Parathyroid adenoma (tissue), 2 donors: ENCODE results near the gene SERINC3.

ENCODE experiments used
- H2AFZ ChIP-seq: fragments of 300-600 bp; sonication (generic); one replicate; pipeline ENCODE4 v1.7.0; 2017; ENCODE audit warnings: antibody characterized with exemption, mild to moderate bottlenecking
- H3K27ac ChIP-seq: fragments of 300-600 bp; sonication (generic); one replicate; pipeline ENCODE4 v1.7.0; 2017
- H3K27me3 ChIP-seq: fragments of 300-600 bp; sonication (generic); one replicate; pipeline ENCODE4 v1.7.0; 2017; ENCODE audit warnings: low read length; ENCODE audit not compliant: control insufficient read depth, insufficient read depth
- H3K36me3 ChIP-seq: fragments of 300-600 bp; sonication (generic); one replicate; pipeline ENCODE4 v1.7.0; 2017; ENCODE audit warnings: low read length; ENCODE audit not compliant: control insufficient read depth, insufficient read depth
- H3K4me1 ChIP-seq: fragments of 300-600 bp; sonication (generic); one replicate; pipeline ENCODE4 v1.7.0; 2017; ENCODE audit warnings: control low read depth
- H3K4me2 ChIP-seq: fragments of 300-600 bp; sonication (generic); one replicate; pipeline ENCODE4 v1.7.0; 2017; ENCODE audit warnings: low read length
- H3K4me3 ChIP-seq: fragments of 300-600 bp; sonication (generic); one replicate; pipeline ENCODE4 v1.7.0; 2017; ENCODE audit warnings: low read depth, low read length
- H3K79me2 ChIP-seq: fragments of 300-600 bp; sonication (generic); one replicate; pipeline ENCODE4 v1.7.0; 2017; ENCODE audit warnings: control low read depth
- H3K9ac ChIP-seq: fragments of 300-600 bp; sonication (generic); one replicate; pipeline ENCODE4 v1.7.0; 2017; ENCODE audit warnings: mild to moderate bottlenecking
- H3K9me3 ChIP-seq: fragments of 300-600 bp; sonication (generic); one replicate; pipeline ENCODE4 v1.7.0; 2017; ENCODE audit warnings: low read length; ENCODE audit not compliant: control insufficient read depth
- CTCF ChIP-seq: fragments of 300-600 bp; sonication (generic); IDR thresholded peaks from one replicate; pipeline ENCODE4 v1.7.0; 2017; ENCODE audit warnings: antibody characterized with exemption, mild to moderate bottlenecking
- donor health status: primary hyperparathyroidism.

SERINC3 gene

GRCh38 chr20:44520881-44521280, 989 bp downstream of the SERINC3 start:
- no peak overlapping the region for H3K9ac ChIP-seq
- TF ChIP-seq CTCF, result no peak
- H2AFZ ChIP-seq, result no peak overlapping the region
- peaks cover 13% of the 10 kb centered on the region for H3K4me1 ChIP-seq
- peak overlapping the region; percentile 99 for H3K4me3 ChIP-seq
- H3K27me3 ChIP-seq, result no peaks in the 10 kb centered on the region
- peaks cover 66% of the 10 kb centered on the region for H3K79me2 ChIP-seq
- no peaks in the 10 kb centered on the region for H3K36me3 ChIP-seq
- H3K9me3 ChIP-seq, result no peaks in the 10 kb centered on the region
- peak overlapping the region; percentile 95 for H3K27ac ChIP-seq
- peak overlapping the region; percentile 91 for H3K4me2 ChIP-seq

GRCh38 chr20:44518248-44518647, 3.6 kb downstream of the SERINC3 start:
- TF ChIP-seq CTCF, result no peak
- Histone ChIP-seq H3K79me2 (peaks cover 87% of the 10 kb centered on the region), H3K9ac (no peak overlapping the region), H3K27ac (no peak overlapping the region), H3K4me2 (no peak overlapping the region), H3K4me3 (no peak overlapping the region), H3K4me1 (peaks cover 13% of the 10 kb centered on the region), H3K27me3 (no peaks in the 10 kb centered on the region), H2AFZ (no peak overlapping the region), H3K36me3 (no peaks in the 10 kb centered on the region), H3K9me3 (no peaks in the 10 kb centered on the region)

GRCh38 chr20:44517454-44517853, 4.4 kb downstream of the SERINC3 start:
- no peak overlapping the region for H2AFZ ChIP-seq
- no peak overlapping the region for H3K4me3 ChIP-seq
- peaks cover 85% of the 10 kb centered on the region for H3K79me2 ChIP-seq
- H3K27ac ChIP-seq, result no peak overlapping the region
- H3K4me2 ChIP-seq, result no peak overlapping the region
- TF ChIP-seq CTCF, result no peak
- no peak overlapping the region for H3K9ac ChIP-seq
- no peaks in the 10 kb centered on the region for H3K9me3 ChIP-seq
- no peaks in the 10 kb centered on the region for H3K36me3 ChIP-seq
- no peaks in the 10 kb centered on the region for H3K27me3 ChIP-seq
- peaks cover 13% of the 10 kb centered on the region for H3K4me1 ChIP-seq

DNA sequence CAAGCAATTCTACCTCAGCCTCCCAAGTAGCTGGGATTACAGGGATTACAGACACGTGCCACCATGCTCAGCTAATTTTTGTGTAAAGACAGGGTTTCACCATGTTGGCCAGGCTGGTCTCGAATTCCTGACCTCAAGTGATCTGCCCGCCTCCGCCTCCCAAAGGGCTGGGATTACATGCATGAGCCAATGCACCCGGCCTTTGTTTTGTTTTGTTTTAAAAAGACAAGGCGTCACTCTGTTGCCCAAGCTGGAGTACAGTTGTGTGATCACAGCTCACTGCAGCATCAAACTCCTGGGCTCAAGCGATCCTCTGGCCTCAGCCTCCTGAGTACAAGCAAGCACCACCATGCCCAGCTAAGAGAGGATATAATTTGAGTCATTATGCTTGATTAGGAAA, 5.4 kb downstream of the SERINC3 start:
- H3K4me1 ChIP-seq, result peaks cover 13% of the 10 kb centered on the region
- peaks cover 78% of the 10 kb centered on the region for H3K79me2 ChIP-seq
- TF ChIP-seq CTCF, result no peak
- H3K9me3 ChIP-seq, result no peaks in the 10 kb centered on the region
- H3K27me3 ChIP-seq, result no peaks in the 10 kb centered on the region
- H2AFZ ChIP-seq, result no peak overlapping the region
- H3K9ac ChIP-seq, result no peak overlapping the region
- no peak overlapping the region for H3K27ac ChIP-seq
- H3K4me3 ChIP-seq, result no peak overlapping the region
- H3K36me3 ChIP-seq, result no peaks in the 10 kb centered on the region
- no peak overlapping the region for H3K4me2 ChIP-seq

DNA sequence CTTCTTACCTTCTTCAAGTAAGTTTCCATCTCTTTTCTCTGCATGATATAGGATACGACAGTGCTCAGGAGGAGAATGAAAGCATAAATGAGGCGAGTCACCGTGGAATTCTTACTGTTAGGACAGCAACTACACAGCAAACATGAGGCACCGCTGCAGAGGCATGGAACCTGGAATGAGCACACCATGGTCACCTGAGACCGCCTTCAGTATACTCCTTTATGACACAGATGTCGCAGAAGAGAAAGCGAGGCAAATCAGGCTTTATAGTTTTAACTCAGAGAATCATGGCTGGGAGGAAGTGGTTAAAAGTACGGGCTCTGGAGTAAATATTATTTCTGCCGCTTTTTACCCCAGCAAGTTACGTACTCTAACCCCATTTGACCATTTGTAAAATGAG, 8.0 kb downstream of the SERINC3 start:
- no peaks in the 10 kb centered on the region for H3K36me3 ChIP-seq
- TF ChIP-seq CTCF, result no peak
- H2AFZ ChIP-seq, result no peak overlapping the region

More for the DNA sequence above, 8.0 kb downstream of the SERINC3 start:
- Histone ChIP-seq H3K27ac (no peak overlapping the region), H3K79me2 (peaks cover 59% of the 10 kb centered on the region), H3K9me3 (no peaks in the 10 kb centered on the region), H3K4me3 (no peak overlapping the region), H3K9ac (no peak overlapping the region), H3K4me2 (no peak overlapping the region), H3K27me3 (no peaks in the 10 kb centered on the region), H3K4me1 (peaks cover 4% of the 10 kb centered on the region)
